Iris pigment epithelial cell (primary cell): ENCODE data around the gene CEP250.
"Not testable (repeated sequence)": the region's sequence is repeated elsewhere in the genome, so short reads cannot be mapped to it uniquely, and the experiment has no call there.

Experiments used
- DNase-seq: peaks from one replicate; pipeline ENCODE4 v3.0.0-alpha.2; 2011; ENCODE audit warnings: low read depth

CEP250 gene

DNA sequence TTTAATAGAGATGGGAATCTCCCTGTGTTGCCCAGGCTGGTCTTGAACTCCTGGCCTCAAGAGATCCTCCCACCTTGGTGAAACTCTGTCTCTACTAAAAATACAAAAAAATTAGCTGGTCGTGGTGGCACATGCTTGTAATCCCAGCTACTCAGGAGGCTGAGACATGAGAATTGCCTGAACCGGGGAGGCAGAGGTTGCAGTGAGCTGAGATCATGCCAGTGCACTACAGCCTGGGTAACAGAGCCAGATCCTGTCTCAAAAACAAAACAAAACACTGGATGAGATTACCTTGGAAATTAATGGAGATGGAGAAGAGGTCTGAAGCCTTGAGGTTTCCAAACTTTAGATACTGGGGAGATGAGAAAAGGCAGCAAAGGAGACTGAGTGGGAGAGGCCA lies 2.1 kb downstream of the CEP250 start:
- not testable (repeated sequence) for DNase-seq

- DNase-seq = no peak
These were observed 3.0 kb downstream of the CEP250 start for GRCh38 chr20:35458388-35458787.

GRCh38 chr20:35461620-35462019 lies 6.2 kb downstream of the CEP250 start:
- peak; percentile 35 for DNase-seq

GRCh38 chr20:35462351-35462750 lies 7.0 kb downstream of the CEP250 start:
- DNase-seq = no peak

DNA sequence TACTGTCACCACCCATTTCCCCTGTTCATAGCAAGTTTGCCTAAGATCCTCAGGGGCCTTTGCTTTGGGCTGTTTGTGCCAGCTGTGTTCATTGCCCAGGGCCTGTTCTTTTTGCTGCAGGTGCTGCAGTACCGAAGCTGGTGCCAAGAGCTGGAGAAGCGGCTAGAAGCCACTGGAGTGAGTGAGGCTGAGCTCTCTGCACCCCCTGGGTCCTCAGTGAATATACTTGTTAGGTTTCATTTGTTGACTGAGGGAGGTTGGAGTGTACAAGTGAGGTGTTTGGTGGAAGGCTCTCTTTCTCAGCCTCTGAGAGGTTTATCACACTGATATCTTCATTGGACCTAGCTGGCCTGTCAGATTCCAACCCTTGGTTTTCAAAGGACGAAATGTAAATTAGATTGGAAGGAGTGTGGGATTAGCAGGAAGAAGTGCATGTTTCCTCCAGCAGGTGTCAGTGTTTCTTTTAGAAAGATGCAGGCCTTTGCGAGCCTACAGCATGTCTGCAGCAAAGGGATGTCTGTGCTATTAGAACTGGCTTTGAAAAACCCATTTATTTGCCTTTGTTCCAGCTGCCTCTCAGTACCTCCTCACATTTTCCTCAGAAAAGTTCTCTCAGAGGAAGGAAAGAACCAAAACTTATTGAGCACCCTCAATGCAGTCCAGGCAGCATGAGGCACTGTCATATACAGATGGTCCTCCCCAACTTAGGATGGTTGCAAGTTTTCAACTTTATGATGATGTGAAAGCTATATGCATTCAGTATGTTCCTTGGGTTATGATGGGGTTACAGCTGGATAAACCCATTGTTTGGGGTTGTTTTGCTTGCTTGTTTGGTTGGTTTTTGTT lies 8.3 kb downstream of the CEP250 start:
- peak; percentile 75 for DNase-seq

GRCh38 chr20:35465976-35466375 lies 10.6 kb downstream of the CEP250 start:
- DNase-seq = no peak

DNA sequence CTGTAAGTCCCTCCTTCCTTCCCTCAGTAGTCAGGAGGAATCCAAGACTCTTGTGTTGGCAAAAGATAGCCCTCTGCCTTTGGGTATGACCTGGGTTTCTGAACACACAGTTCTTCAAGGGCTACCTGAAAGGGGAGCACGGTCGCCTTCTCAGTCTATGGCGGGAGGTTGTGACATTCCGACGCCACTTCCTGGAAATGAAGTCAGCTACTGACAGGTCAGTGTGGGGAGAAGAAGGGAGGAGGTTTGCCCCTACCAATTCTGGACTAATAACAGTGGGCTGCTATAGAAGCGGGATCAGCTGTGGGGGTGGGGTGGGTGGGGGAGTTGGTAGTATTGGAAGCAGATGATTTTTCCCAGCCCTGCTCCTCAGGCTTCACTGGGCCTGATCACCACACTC lies 11.5 kb downstream of the CEP250 start:
- DNase-seq = no peak

GRCh38 chr20:35467339-35468224 lies 12.2 kb downstream of the CEP250 start:
- DNase-seq = peak; percentile 54

- peak; percentile 46 for DNase-seq
These were observed 13.4 kb downstream of the CEP250 start for GRCh38 chr20:35468671-35469334.

GRCh38 chr20:35472209-35472608 lies 16.8 kb downstream of the CEP250 start:
- no peak for DNase-seq

DNA sequence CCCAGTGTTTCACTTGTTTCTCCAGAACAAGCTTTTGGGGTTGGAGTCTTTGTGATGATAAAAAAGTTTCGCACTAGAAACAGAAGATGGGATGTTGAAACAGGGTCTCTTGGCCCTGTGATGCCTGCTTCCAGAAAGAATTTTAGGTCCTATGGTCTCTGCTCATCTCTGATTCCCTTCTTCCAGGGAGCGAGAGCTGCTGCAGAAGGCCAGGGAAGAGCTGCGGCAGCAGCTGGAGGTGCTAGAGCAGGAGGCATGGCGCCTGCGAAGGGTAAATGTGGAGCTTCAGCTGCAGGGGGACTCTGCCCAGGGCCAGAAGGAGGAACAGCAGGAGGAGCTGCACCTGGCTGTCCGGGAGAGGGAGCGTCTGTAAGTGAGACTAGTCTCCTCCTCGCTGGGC lies 18.3 kb downstream of the CEP250 start:
- DNase-seq = no peak

DNA sequence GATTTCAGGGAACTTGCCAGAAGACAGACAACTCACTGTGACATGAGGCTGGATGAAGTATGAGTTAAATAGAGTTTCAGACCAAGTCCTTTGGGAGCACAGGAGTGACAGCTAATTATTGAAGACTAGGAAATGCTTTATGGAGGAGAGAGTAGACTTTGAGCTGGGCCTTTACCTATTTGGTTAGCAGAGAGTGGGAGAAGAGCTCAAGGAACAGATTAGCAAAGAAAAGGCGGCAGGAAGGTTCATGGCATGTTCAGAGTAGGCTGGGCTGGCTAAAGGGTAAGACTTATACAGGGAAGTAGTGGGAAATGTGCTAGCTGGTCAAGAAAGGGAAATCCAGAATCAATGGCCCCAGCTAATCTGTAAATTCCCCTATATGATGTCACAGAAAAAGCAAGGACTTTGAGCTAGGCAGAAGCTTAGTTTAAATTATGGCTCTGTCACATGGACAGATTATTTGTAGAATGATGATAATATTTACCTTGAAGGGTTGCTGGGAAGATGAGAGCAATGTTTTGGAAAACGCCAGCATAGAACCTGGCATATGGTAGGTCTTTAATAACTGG lies 19.0 kb downstream of the CEP250 start:
- DNase-seq = no peak

DNA sequence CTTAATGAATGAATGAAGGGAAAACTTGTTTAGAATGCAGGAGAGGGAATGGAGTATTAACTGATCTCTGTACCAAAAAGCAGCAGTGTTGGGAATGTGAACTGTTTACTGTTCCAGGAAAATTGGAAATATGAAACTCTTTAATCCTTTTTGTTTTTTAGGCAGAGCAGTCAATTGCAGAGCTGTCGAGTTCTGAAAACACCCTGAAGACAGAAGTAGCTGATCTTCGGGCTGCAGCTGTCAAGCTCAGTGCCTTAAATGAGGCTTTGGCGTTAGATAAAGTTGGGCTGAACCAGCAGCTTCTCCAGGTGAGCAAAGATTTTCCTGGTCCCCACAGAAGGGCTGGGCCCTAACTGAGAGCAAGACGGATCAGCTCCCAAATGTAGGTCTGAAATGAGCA lies 20.9 kb downstream of the CEP250 start:
- no peak for DNase-seq

- peak; percentile 12 for DNase-seq
These were observed 23.5 kb downstream of the CEP250 start for GRCh38 chr20:35478804-35479472.

DNA sequence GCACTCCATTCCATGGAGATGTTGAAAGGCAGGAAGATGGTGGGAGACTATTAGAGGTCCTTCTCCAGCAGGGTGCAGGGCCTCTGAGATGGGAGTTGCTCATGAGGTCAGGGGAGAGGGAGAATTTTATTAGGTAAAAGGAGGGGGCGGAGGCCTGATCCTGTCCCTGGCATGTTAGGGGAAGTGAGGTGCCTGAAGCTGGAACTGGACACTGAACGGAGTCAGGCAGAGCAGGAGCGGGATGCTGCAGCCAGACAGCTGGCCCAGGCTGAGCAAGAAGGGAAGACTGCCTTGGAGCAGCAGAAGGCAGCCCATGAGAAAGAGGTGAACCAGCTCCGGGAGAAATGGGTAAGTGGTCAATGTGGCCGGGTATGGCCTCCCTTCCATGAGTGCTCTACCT lies 24.4 kb downstream of the CEP250 start:
- no peak for DNase-seq

DNA sequence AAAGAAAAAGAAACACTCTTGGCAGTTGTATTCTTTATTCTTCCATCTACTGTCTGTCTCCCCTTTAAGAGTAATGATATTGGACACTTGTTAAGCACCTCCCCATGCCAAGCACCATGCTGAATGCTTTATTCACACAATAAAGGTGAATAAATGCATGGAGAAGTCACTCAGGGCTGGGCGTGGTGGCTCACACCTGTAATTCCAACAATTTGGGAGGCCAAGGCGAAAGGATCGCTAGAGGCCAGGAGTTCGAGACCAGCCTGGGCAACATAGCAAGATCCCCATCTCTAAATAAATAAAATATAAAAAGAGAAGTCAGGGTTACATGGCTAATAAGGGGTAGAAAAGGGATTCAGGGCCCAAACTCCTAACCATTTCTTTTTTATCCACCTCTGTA lies 32.1 kb downstream of the CEP250 start:
- no peak for DNase-seq

DNA sequence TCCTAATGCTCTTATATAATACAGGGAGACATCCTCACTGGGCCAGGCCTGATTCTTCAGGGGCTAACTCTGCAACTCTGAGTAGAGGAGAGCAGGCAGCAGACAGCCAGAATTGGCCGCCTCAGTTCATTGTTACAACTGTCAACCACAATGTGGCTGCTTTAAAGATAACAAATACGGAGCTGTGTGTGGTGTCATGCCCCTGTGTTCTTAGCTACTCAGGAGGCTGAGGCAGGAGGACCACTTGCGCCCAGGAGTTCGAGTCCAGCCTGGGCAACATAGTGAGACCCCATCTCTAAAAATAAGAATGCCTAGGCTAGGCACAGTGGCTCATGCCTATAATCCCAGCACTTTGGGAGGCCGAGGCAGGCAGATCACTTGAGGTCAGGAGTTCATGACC lies 34.3 kb downstream of the CEP250 start:
- no peak for DNase-seq

- no peak for DNase-seq
These were observed 35.4 kb downstream of the CEP250 start for GRCh38 chr20:35490736-35491181.

- DNase-seq = peak; percentile 69
These were observed 36.4 kb downstream of the CEP250 start for GRCh38 chr20:35491823-35492222.

DNA sequence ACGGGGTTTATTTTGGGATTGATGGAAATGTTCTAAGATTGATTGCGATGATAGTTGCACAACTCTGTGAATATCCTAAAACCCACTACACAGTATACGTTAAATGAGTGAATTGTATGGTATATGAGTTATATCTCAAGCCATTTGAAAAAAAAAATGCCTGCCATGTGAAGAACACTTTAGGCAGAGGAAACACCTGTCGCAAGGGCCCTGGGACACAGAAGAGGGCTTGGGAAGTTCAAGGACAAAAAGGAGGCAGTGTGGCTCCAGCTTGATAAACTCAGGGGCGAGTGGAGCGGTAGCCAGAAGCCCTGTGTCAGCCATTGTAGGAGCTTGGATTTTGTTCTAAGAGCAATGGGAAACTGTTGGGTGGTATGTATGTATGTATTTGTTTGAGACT lies 37.0 kb downstream of the CEP250 start:
- no peak for DNase-seq

GRCh38 chr20:35496481-35496880 lies 41.1 kb downstream of the CEP250 start:
- no peak for DNase-seq

GRCh38 chr20:35497320-35497719 lies 41.9 kb downstream of the CEP250 start:
- no peak for DNase-seq
